Activated effector memory CD4-positive, alpha-beta T cell treated with Interleukin-2 at 50 U/mL for 16 hours (primary cell): ENCODE results near the gene ITPKB.

Source experiments
- DNase-seq: peaks from one replicate; pipeline ENCODE4 v3.0.0-alpha.2; 2020

Gene ITPKB

DNA sequence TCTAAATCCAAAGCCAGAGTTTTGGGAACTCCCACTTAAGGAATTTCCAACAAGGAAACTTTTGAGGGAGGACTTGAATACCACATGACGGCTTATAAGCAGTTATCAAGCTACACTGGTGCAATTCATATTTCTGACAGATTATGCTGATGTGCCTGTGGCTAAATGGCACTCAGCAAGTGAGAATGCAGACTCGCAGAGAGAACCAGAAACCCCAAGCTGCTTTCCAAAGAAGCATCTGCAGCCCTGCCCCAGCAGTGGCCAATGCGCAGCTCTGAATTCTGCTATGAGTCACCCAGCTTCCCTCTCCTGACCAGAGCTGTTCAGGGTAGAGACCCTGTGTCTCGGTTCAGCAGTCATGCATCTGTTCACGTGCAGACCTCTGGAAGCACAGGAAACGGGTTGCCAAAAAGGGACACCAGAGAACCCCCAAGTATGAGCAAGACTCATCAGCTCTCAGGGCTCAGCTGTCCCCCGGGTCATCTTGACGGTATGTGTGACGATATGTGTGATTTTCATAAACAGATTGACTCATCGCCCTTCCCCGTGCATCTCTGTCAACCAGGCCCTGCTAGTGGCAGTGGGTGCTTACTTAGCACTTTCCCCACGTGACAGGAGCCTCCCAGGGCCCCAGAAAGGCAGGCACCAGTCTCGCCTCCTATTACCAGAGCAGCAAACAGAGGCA lies 76.3 kb downstream of the ITPKB start:
- DNase-seq = peak; percentile 77

DNA sequence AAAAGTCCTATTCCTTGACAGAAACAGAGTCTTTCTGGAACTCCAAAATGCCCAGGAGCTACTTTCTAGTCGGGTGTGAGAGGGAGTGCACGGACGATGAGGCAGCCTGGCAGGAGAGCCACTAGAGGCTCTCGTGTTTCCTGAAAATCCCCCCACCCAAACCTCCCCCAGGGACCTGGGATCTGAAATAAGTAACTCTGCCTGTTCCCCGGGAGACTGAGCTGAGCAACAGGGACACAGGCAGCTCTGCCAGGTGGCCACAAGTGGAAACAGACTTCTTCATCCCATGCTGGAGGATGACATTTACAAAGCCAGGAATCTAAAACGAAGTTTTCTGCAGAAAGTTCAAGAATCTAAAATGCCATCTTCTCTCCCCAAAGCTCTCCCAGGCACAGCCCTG lies 77.1 kb downstream of the ITPKB start:
- DNase-seq = no peak

DNA sequence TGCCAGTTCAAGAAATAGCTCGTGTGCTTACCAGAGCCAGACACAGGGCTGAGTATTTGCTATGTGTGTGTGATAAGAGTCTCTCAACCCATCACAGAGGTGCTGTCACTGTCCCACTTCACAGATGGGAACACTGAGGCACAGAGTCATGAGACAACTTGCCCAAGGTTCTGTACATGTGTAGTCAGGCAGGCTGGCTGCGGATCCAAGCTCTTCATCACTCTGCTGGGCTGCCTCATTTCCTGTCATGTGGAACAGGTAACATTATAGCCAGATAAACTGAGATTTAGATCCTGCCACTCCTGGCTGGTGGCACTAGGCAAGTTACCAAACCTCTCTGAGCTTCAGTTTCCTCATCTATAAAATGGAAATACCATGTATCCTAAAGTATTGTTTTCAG lies 77.8 kb downstream of the ITPKB start:
- DNase-seq = no peak

DNA sequence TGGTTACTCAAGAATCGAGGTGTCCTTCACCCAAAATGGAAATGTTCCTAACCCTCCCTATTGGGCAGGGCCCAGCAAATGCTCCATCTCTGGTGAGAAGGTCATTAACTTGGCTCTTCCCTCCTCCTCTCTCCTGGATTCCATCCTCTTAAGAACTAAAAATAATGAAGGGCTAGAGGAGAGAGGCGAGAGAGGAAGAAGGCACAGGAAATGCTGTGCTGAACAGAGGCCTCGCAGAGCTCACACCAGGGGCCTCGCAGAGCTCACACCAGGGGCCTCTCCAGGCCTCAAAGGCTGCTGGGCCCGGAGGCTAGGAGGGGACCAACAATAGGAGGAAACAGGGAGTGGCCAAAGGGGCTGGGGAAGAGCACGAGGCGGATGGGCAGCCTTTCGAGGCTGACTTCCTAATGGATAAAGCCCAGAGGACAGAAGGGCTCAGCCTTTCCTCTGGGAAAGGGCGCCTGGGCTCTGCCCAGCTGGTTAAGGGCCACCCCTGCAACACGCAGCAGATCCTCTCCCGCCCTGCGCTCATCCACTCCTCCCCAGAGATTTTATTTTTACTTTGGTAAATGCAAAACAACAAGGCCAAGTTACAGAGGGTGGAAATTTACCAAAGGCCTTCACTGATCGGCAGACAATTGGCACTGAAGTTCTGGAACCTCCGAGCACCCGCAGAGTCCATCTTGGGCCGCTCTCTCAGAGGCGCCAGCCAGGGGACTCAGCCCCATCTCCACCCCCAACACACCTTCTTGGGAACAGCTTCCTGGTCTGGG lies 78.5 kb downstream of the ITPKB start:
- DNase-seq = no peak

DNA sequence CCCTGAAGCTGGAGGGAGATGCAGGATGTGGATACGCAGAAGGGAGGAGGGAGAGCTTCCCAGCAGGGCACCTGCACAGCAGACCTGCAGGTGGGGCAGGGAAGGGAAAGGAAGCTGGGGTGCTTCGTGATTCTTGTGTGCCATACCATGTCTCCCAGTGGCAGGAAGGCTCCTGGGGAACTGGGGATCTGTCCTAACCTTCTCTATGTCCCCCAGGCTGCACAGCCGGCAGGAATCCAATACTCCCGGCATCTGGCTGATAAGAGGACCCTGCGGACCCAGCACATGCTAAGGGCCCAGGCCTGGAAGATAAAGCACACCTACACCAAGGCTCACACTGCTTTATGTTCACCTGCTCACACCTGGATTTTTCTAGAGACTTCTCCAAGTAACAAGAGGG lies 79.4 kb downstream of the ITPKB start:
- no peak for DNase-seq

DNA sequence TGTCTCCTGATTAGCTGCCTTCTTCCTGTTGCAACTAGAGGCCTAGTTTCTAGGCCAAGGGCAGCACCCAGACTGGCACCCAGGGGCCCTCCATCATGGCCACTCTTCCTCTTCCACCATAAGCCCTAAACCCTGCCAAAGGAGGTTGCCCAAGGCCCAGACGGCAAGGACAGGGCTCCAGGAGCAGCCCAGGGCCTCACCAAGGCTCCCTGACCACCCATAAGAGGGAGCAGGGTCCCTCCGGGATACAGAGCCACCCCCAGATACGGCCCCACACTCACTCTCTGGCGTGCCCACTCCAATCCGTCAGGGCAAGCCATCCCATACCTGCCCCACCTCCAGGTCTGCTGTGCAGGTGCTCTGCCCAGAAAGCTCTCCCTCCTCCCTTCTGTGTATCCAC lies 79.9 kb downstream of the ITPKB start:
- DNase-seq = no peak

DNA sequence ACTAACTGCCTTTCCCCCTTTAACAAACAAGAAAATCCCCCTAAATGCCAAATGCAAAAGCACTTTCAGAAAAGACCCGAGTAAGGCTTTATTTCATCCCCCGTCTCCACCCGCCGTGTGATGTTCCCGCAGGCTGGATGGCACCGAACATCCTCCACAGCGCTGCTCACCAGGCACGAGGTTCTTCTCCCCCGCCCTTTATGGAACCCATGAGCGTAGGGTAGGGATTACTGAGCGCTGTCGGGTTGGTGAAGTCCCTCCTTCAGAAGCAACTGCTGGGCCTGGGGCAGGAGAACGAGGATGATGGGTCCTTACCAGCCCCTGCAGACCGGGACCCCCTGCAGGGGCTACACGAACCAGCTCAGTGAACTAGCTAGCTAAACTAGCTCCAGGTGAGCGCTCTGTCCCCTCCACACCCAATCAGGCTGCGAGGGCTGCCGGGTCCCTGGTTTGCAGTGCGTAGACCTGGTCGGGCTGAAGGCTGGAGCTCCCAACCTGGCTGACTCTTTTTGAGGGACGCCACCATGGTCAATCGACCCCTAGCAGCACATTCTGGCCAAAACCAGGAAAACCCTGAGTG lies 80.4 kb downstream of the ITPKB start:
- DNase-seq = no peak

DNA sequence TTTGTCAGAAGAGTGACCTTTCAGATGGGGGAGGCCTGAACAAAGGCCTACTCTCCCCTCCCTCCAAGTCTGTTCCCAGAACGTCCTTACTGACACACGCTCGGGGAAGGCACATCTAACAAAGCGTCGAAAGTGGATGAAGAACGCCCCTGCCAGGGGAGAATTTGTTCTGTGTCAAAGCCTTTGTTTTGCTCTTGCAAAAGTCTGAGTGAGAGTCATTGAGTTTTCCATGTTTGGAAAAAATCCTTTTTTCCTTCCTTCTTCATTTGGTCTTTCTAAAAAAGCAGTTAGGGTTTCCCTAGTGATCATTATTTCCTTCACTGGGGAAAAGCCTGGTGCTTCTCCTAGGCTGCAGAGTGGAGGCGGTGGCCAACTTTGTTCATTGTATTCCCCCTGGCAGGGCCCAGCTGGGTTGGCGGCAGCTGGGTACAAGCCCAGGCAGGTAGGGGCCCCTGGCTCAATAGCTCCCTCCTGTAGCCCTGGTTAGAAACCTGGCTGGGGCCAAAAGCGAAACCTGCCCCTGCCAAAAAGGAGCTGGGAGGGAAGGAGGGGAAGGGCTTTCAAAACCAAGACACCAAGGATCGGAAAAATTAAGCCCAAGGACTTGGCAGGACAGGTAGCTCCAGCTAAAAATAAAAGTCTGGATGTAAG lies 81.1 kb downstream of the ITPKB start:
- no peak for DNase-seq

DNA sequence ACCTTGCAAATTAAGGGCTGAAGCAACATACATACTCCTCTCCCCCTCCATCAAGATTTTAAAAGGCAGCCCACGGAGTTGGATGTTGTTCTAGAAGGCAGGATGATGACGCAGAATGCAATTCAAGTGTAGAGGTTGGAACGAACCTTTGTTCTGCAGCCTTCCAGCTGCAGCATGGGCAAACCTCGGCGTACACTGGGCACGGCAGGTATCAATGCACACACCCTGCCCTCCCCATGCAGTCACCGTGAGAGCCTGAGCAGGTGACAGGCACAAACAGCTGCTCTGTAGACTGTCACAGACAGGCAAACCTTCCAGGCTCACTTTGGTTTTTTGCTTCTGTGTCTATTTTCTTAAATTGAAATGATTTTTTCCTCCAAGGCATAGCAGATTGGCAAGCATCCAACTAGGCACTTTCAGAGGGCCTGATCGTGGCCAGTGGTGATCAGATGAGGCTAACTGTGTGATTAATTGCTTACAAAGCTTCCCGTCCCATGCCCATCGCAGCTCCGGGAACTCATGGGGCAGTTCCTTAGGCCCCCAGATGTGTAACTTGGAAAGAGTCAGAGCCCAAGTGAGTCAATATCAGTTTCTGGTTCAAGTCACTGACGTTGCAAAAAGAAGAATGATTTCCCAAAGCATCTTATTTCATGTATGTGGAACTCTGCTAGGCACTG lies 82.3 kb downstream of the ITPKB start:
- no peak for DNase-seq

DNA sequence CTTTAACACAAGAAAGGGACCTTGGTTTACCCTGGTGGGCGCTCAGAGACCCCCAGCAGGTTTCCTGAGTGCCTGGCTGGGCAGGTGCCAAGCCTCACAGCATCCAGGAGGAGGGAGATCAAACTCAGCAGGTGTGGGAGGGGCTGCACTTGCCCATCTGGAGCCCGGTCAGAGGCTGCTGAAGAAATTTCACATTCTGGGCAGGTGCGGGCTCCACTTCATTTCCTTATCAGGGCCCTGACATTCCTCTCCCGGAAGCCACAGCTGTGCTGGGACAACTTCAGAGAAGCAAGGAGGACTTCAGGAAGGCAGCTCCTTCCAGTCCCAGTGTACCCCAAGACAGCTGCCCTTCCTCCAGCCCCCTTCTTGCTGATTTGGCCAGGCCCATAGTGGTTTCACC lies 82.9 kb downstream of the ITPKB start:
- DNase-seq = no peak

DNA sequence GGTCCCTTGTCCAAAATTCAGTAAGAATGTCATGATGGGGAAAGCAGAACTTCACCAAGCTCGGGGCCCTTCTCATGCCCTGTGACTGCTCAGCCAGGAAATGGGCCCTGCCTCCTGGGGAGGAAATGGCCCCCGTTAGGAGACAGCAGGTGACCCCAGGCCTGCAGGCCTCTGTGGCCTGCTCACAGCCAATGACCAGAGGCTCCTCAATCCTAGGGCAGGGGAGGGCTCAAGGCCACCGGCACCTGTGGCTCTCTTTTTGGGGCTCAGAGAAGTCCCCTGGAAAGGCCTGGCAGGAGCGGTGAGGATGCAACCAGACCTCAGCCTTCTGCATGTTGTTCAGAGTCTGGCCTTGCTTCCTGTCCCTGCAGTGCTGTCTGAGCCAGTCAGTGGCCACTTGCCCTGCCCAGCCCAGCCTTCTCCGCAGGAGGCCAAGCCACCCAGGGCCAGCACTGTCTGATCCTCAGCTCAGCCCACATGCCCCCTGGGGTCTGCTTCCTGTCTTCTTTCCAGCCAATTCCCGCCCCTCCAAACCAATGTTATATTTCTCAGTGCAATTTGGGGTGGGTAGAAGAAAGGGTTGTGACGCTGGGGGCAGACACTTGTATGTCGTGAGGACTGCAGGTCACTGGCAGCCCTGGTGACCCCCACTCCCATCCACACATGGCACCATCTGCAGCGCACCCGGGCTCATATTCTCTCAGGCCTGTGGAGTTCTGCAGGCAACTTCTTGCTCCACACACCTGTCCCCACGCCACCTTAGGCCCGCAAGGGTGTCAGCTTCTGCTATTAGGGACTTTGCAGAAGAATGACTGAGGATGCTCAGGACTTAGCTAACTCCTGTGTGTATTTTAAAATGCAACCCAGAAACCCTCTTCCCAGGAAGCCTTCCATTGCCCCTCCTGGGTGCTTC lies 83.6 kb downstream of the ITPKB start:
- no peak for DNase-seq

DNA sequence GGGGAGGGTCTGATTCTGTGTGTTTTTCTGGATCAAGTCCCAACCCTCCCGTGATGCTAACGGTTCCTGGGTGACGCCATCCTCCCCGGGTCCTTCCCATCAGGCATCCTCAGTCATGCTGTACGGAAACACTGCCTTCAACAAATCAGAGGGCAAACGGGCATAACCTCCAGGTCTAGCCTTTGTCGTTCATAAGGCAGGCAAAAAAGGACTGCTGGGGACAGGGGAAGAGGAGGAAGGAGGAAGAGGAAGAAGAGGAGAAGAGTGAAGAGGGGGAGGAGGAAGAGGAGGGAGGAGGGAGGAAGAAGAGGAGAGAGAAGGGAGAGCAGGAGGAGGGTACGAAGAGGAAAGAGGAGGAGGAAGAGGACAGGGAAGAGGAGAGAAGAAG lies 84.4 kb downstream of the ITPKB start:
- no peak for DNase-seq

DNA sequence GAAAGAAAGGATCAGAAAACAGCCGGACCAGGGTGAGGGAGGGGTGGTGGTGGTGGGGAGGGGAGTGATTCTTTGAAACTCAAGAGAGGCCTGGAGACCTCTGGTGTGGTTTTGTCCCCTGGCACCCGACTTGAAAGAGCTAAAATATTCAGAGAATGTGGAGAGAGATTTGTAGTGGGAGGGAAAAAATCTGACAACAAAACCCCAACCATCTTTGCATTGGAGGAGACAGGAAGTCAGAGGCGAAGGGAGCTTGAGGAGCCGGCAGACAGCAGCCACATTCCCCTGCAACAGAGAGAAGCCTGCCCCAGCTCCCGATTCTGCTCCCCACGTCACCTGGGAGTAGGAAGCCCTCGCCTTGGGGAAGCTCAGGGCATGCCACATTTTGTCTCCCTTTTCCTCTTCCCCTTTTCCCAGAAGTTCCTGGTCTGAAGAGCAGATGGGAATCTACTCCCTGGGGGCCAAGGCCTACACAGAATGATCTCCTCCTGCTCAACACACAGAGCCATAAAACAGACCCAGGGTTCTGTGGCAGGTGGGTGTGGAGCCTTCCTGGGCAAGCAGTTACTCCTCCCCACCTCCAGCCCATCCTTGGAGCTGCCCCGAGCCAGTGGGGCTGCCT lies 84.9 kb downstream of the ITPKB start:
- DNase-seq = no peak

DNA sequence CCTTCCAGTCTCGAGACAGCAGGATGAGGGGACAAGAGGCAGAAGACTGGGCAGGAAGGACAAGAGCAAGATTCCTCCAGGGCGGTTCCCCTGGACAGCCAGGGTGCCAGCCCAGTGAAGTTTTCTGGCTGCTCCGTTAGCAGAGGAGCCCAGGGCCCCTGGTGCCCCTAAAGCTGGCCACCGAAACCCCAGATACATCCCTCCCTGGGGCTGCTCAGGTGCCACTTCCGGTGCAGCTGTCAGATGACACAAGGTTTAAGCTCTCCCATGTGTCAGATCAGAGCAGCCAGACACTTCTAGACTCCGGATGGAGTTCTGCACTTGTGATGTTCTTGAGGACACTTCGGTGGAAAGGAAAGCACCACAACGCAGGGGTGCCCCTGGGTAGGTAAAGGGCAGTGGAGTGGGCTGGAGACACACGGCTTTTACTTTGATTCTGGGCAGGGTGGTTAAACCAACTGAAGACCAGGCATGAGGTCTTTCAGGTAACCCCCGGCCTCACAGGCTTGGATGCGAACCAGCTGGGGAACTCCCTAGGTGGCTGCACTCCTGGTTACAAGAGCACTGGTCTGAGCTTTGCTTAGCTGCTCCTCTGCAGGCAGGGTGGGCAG lies 85.7 kb downstream of the ITPKB start:
- DNase-seq = peak; percentile 49

DNA sequence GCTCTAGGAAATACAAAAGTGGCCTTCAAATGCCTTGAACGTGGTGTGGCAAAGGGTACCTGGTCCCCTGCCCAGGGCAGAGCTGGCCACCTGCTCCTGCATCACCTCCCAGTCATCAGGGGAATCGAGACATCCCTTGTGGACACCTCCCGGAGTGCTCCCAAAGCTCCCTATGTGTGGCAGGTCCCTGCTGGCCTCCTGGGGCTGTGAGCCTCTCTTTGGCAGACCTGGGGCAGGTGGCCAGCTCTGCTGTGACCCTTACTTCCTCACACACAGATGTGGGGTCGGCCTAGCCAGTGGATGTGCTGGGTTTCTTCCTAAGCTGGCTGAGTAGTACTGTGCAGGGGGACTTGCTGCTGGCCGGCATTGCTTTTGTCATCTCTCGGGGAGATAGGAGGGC lies 86.5 kb downstream of the ITPKB start:
- no peak for DNase-seq

DNA sequence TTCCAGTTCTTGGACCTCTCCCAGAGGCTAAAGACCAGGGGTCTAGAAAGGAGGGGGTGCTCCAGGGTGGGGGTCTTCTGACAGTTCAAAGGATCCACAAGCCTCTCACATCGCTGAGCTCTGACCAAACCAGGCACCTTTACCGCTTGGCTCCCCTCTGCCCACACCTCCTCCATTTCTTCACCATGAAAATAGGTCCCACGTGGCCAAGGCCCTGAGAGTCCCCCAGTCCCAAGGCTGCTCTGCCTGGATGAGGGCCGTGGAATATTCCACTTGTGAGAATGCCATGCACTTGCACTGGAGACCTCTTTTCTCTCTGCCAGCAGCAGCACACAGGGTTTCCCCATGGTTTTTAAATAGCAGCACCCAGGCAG lies 87.4 kb downstream of the ITPKB start:
- no peak for DNase-seq

DNA sequence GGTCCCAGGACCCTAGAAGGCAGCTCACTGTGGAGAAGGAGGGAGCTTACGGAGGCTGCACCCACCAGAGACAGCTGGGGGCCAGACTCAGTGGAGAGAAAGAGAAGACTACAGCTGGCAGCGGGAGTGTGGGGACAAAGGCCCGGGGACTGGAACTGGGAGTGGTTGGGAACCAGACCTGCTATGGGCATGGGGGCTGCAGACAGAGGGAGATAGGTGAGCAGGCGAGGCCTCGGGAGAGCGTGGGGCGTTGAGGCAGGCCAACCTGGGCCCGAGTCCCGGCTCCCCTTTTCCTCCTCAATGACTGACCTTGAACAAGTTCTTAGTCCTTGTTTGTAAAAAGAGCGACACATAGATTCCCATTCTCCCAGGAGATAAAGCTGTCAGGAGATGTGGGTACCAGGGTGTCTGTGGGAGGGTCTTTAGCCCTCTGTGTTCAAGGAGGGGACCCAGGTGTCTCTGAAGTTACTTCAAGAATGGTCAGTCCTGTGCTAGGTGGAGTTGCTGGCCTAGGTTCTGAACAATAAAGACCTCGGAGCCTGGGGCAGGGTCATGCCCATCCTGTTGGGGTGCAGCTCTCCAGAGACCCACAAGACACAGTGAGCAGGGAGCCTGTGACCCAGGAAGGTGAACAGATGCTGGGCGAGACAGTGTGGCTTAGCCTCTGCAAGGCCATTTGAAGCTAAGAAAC lies 87.9 kb downstream of the ITPKB start:
- no peak for DNase-seq

DNA sequence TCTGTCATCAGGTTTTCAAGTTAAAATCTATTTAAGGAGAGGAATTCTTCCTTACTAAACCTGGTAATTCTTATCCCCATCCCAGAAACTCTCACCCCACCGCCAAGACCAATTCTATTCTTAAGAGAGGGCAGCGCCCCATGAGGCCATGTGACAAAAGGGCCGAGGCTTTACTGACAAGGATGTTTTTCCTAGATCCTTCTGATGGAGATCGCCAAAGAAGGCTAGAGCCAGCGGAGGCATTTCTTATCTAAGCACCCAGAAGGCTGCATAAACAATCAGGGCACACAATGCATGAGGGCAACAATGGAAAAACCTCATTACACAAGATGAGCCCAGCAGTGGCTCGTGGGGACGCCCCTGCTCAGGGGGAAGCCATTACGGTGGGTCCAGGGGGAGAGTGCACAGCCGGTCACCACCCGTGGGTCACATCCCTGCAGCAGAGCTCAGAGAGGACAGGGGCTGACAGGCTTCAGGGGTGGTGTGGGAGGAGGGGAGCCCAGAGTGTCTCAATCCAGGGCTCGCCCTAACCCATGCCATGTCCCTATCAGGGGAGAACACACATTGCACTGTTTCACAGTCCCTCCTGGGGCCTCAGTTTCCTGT lies 88.7 kb downstream of the ITPKB start:
- DNase-seq = no peak

DNA sequence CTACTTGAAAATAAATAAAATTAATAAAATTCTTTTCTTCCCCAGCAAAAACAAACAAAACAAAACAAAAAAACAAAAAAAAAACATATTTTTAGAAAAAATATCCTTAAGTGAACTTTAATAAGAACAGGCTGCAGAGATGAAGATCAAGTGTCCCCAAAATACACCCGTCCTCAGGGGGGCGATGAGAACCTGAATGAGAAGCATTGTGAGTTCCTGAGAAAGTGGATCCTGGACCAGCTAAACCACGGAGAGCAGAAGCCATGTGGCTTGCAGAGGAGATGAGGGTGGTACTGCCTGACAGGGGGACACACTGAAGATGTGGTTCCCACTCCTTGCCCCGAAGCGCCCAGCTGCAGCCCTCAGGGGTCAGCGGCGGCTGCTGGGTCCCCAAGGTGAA lies 89.3 kb downstream of the ITPKB start:
- DNase-seq = no peak

DNA sequence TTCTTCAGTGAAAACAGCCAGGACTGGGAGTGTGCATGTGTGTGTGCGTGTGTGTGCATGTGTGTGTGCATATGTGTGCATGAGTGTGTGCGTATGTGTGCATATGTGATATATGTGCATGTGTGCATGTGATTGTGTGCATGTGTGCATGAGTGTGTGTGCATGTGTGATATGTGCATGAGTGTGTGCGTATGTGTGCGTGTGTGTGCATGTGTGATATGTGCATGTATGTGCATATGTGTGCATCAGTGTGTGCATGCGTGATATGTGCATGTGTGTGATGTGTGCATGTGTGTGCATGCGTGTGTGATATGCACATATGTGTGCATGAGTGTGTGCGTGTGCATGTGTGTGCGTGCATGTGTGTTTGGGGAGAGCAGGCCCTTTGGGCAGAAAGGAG lies 89.8 kb downstream of the ITPKB start:
- DNase-seq = no peak
